CD14-positive monocyte (primary cell): ENCODE results near the gene NUP188. TPM values are rescaled to one million over a fixed set of nuclear protein-coding genes. Genes with fewer than 3 reads are reported as not detected.

ENCODE experiments used
- DNase-seq, 3 donors: peaks; one replicate each; pipeline ENCODE4 v3.0.0-alpha.2; 2011 to 2022
- H2AFZ ChIP-seq: 2 replicates; pipeline ENCODE4 v1.6.0; 2012; ENCODE audit warnings: mild to moderate bottlenecking, low read depth, low read length, inconsistent platforms; ENCODE audit not compliant: insufficient read depth, poor library complexity, severe bottlenecking
- H3K27ac ChIP-seq, 2 donors: 1 replicate in 1 of 2; 2 replicates in 1 of 2; pipeline ENCODE4 v1.5.1; 2012 to 2013; ENCODE audit warnings: low read length in 2 of 2, control low read depth in 1 of 2, inconsistent platforms in 1 of 2, low read depth in 1 of 2, mild to moderate bottlenecking in 1 of 2
- H3K27me3 ChIP-seq, 2 donors: one replicate each; pipeline versions ENCODE4 v1.6.0 to v1.6.1; 2011 to 2013; ENCODE audit warnings: low read length in 2 of 2; ENCODE audit not compliant: control insufficient read depth in 2 of 2, insufficient read depth in 2 of 2
- H3K36me3 ChIP-seq, 2 donors: replicated peaks in 1 of 2; 1 replicate in 1 of 2; 2 replicates in 1 of 2; pipeline versions ENCODE4 v1.5.1 to v1.6.1; 2012 to 2013; ENCODE audit warnings: low read length in 2 of 2, control low read depth in 1 of 2, inconsistent platforms in 1 of 2, mild to moderate bottlenecking in 1 of 2; ENCODE audit not compliant: insufficient read depth in 2 of 2, control insufficient read depth in 1 of 2
- H3K4me1 ChIP-seq, 2 donors: 1 replicate in 1 of 2; 2 replicates in 1 of 2; pipeline versions ENCODE4 v1.5.1 to v1.6.1; 2012 to 2013; ENCODE audit warnings: low read length in 2 of 2, control low read depth in 1 of 2, inconsistent platforms in 1 of 2, mild to moderate bottlenecking in 1 of 2, moderate library complexity in 1 of 2; ENCODE audit not compliant: insufficient read depth in 2 of 2, control insufficient read depth in 1 of 2
- H3K4me2 ChIP-seq: replicated peaks from 2 replicates; pipeline ENCODE3; 2012; ENCODE audit warnings: low read length, moderate library complexity, mild to moderate bottlenecking; ENCODE audit not compliant: poor library complexity, severe bottlenecking; ENCODE audit errors: extremely low read depth
- H3K4me3 ChIP-seq, 3 experiments: fragments of 200-600 bp in 1 of 3; sonication (generic) in 1 of 3; replicated peaks in 1 of 3; 1 replicate in 2 of 3; 2 replicates in 1 of 3; pipeline ENCODE4 v1.5.1; 2011 to 2013; ENCODE audit warnings: low read length in 3 of 3, mild to moderate bottlenecking in 3 of 3, control low read depth in 2 of 3, low read depth in 2 of 3, inconsistent platforms in 1 of 3, moderate library complexity in 1 of 3
- H3K79me2 ChIP-seq: 2 replicates; pipeline ENCODE4 v1.6.0; 2012; ENCODE audit warnings: mild to moderate bottlenecking, control low read depth, inconsistent platforms, low read length, moderate library complexity; ENCODE audit not compliant: insufficient read depth
- H3K9ac ChIP-seq: 2 replicates; pipeline ENCODE4 v1.6.0; 2017; ENCODE audit warnings: low read length, mild to moderate bottlenecking; ENCODE audit not compliant: insufficient read depth, poor library complexity, severe bottlenecking
- H3K9me3 ChIP-seq, 2 donors: replicated peaks in 1 of 2; 1 replicate in 1 of 2; 2 replicates in 1 of 2; pipeline versions ENCODE4 v1.5.1 to v1.6.1; 2012 to 2013; ENCODE audit warnings: low read length in 2 of 2, control low read depth in 1 of 2; ENCODE audit not compliant: control insufficient read depth in 1 of 2, insufficient read depth in 1 of 2
- H4K20me1 ChIP-seq: 2 replicates; pipeline ENCODE4 v1.6.0; 2012; ENCODE audit warnings: mild to moderate bottlenecking, low read length, control low read depth, moderate library complexity; ENCODE audit not compliant: insufficient read depth
- H3K27ac Mint-ChIP-seq, 7 donors: one replicate each; pipeline ENCODE4 v1.8.0; 2020; ENCODE audit warnings: mild to moderate bottlenecking in 7 of 7, mixed read lengths in 7 of 7, moderate library complexity in 6 of 7, inconsistent platforms in 2 of 7
- H3K27me3 Mint-ChIP-seq, 3 donors: one replicate each; pipeline ENCODE4 v1.8.0; 2021 to 2022; ENCODE audit warnings: low read depth in 3 of 3, mild to moderate bottlenecking in 3 of 3, mixed read lengths in 3 of 3, moderate library complexity in 3 of 3, inconsistent platforms in 1 of 3
- H3K36me3 Mint-ChIP-seq, 2 donors: one replicate each; pipeline ENCODE4 v1.8.0; 2020; ENCODE audit warnings: mixed read lengths in 2 of 2, inconsistent platforms in 1 of 2, mild to moderate bottlenecking in 1 of 2
- H3K4me1 Mint-ChIP-seq: one replicate; pipeline ENCODE4 v1.8.0; 2020; ENCODE audit warnings: mild to moderate bottlenecking, mixed read lengths
- H3K4me3 Mint-ChIP-seq, 2 donors: one replicate each; pipeline ENCODE4 v1.8.0; 2020; ENCODE audit warnings: mild to moderate bottlenecking in 2 of 2, mixed read lengths in 2 of 2, moderate library complexity in 1 of 2
- H3K9me3 Mint-ChIP-seq, 7 donors: one replicate each; pipeline ENCODE4 v1.8.0; 2020 to 2022; ENCODE audit warnings: mixed read lengths in 7 of 7, mild to moderate bottlenecking in 6 of 7, moderate library complexity in 6 of 7, inconsistent platforms in 2 of 7
- CTCF ChIP-seq: fragments of 200-600 bp; IDR thresholded peaks from one replicate; pipeline ENCODE4 v1.8.0; 2022; ENCODE audit warnings: antibody characterized with exemption, mild to moderate bottlenecking
- WGBS: methylation state at CpG from one replicate; pipeline ENCODE4 v1.1.5; 2013; ENCODE audit warnings: missing lambda C conversion rate; ENCODE audit not compliant: insufficient coverage; 5-methylcytosine and 5-hydroxymethylcytosine counted together
- intact Hi-C, 2 donors: fragments of 100-400 bp; cut with micrococcal nuclease; formaldehyde crosslinking; loops; one replicate each; pipeline versions ENCODE4 v1.15.0 to v1.15.1; 2023
- polyA plus RNA-seq, 3 donors: library from polyadenylated mRNA; depleted of rRNA in 1 of 3; unstranded in 2 of 3; stranded (reverse) in 1 of 3; fragments of 300-500 nt in 2 of 3; fragments of >200 nt in 1 of 3; fragmentation: Illumina TruSeq in 2 of 3; gene quantifications; 1 replicate in 2 of 3; 2 replicates in 1 of 3; pipeline ENCODE4 v1.2.3, GENCODE V29; 2012 to 2021

NUP188 gene
- polyA plus RNA-seq, 3 donors, result 10.5 to 28.2 (median 17.2) TPM

GRCh38 chr9:128986671-128987070 is 39.2 kb downstream of the NUP188 start:
- H3K4me2 ChIP-seq, result no peak overlapping the region
- H3K27me3 Mint-ChIP-seq, result peaks cover 0 to 1% (median 0%) of the 10 kb centered on the region in 3 donors
- H3K9me3 Mint-ChIP-seq, result peaks cover 0 to 2% (median 0%) of the 10 kb centered on the region in 7 donors
- peaks cover 78 to 95% of the 10 kb centered on the region in 2 donors for H3K36me3 ChIP-seq
- peak overlapping the region in 1 of 7 donors; percentile 37 for H3K27ac Mint-ChIP-seq
- H3K4me1 Mint-ChIP-seq, result no peaks in the 10 kb centered on the region
- H3K79me2 ChIP-seq, result no peaks in the 10 kb centered on the region
- no peak overlapping the region for H2AFZ ChIP-seq
- intact Hi-C loops, result no loop called here
- no peak for TF ChIP-seq CTCF
- H3K4me1 ChIP-seq, result no peaks in the 10 kb centered on the region
- H3K27me3 ChIP-seq, result no peaks in the 10 kb centered on the region
- H3K4me3 Mint-ChIP-seq, result no peak overlapping the region
- no peak for DNase-seq
- no peaks in the 10 kb centered on the region for H3K9me3 ChIP-seq
- no peak overlapping the region for H3K9ac ChIP-seq
- H3K27ac ChIP-seq, result no peak overlapping the region
- no peak overlapping the region for H3K4me3 ChIP-seq
- 100% methylated on average over 4 of the region's 5 CpGs for WGBS
- H4K20me1 ChIP-seq, result no peaks in the 10 kb centered on the region
- H3K36me3 Mint-ChIP-seq, result peaks cover 73 to 92% of the 10 kb centered on the region in 2 donors

- Mint-ChIP-seq H3K4me3 (no peak overlapping the region), H3K27ac (no peak overlapping the region), H3K9me3 (peaks cover 0 to 2% (median 0%) of the 10 kb centered on the region in 7 donors), H3K27me3 (peaks cover 0 to 1% (median 0%) of the 10 kb centered on the region in 3 donors), H3K36me3 (peaks cover 69 to 90% of the 10 kb centered on the region in 2 donors), H3K4me1 (no peaks in the 10 kb centered on the region)
- no peak for DNase-seq
- no peaks in the 10 kb centered on the region for H3K79me2 ChIP-seq
- no peaks in the 10 kb centered on the region for H3K4me1 ChIP-seq
- no peak overlapping the region for H3K9ac ChIP-seq
- intact Hi-C loops, result no loop called here
- H3K4me2 ChIP-seq, result no peak overlapping the region
- no peak for TF ChIP-seq CTCF
- peaks cover 78 to 93% of the 10 kb centered on the region in 2 donors for H3K36me3 ChIP-seq
- no peaks in the 10 kb centered on the region for H4K20me1 ChIP-seq
- no peak overlapping the region for H2AFZ ChIP-seq
- H3K9me3 ChIP-seq, result no peaks in the 10 kb centered on the region
- no peaks in the 10 kb centered on the region for H3K27me3 ChIP-seq
- H3K27ac ChIP-seq, result no peak overlapping the region
- H3K4me3 ChIP-seq, result no peak overlapping the region
- whole genome bisulfite sequencing, result 100% methylated on average over 3 of the region's 5 CpGs
Observed at GRCh38 chr9:128987805-128988204, 40.3 kb downstream of the NUP188 start.
